IMR-90 (cell line): ENCODE data around the gene PC. TPM values are rescaled to one million over a fixed set of nuclear protein-coding genes. Genes with fewer than 3 reads are reported as not detected.
"Not testable (repeated sequence)": the region's sequence is repeated elsewhere in the genome, so short reads cannot be mapped to it uniquely, and the experiment has no call there.

ENCODE experiments used
- ATAC-seq: fragments of 200-7000 bp; cut with Tn5 transposase; 2 replicates; pipeline ENCODE4 v1.9.1; 2020; ENCODE audit warnings: low read depth, mild to moderate bottlenecking, moderate library complexity
- BruUV-seq: library from RNA; stranded (reverse); fragments of 400-500 nt; replicated peaks from 2 replicates; lab custom pipeline; 2021; lab: Mats Ljungman, UMichigan
- CTCF ChIA-PET: fragments of 300-600 bp; formaldehyde crosslinking; extraction: SDS; loops from one replicate; lab custom pipeline; 2021; ENCODE audit warnings: antibody characterized with exemption; lab: Yijun Ruan, JAX
- POLR2A ChIA-PET: fragments of 300-600 bp; sonication (Branson Sonifier 250); formaldehyde crosslinking; loops from one replicate; lab custom pipeline; 2022; ENCODE audit warnings: antibody characterized with exemption; ENCODE audit not compliant: unreplicated experiment; lab: Charles Lee
- DNase-seq: peaks from one replicate; pipeline ENCODE4 v3.0.0; 2013
- H2AFZ ChIP-seq: replicated peaks from 2 replicates; pipeline ENCODE3; 2013; ENCODE audit warnings: low read length, mild to moderate bottlenecking; ENCODE audit not compliant: poor library complexity
- H2AK5ac ChIP-seq: 2 replicates; pipeline ENCODE4 v1.6.1; 2013; ENCODE audit warnings: low read depth, low read length, inconsistent platforms
- H2AK9ac ChIP-seq: replicated peaks from 2 replicates; pipeline ENCODE3; 2013; ENCODE audit warnings: mild to moderate bottlenecking, low read depth, low read length, moderate library complexity; ENCODE audit not compliant: poor library complexity
- H2BK120ac ChIP-seq: 2 replicates; pipeline ENCODE4 v1.6.1; 2013; ENCODE audit warnings: low read depth, low read length, inconsistent platforms
- H2BK15ac ChIP-seq: 3 replicates; pipeline ENCODE4 v1.6.1; 2013; ENCODE audit warnings: low read depth, low read length, inconsistent platforms
- H2BK20ac ChIP-seq: 2 replicates; pipeline ENCODE4 v1.6.1; 2013; ENCODE audit warnings: low read depth, mild to moderate bottlenecking, inconsistent platforms, low read length, moderate library complexity
- H2BK5ac ChIP-seq: 2 replicates; pipeline ENCODE4 v1.6.1; 2013; ENCODE audit warnings: mild to moderate bottlenecking, low read depth, low read length, inconsistent platforms; ENCODE audit not compliant: poor library complexity, severe bottlenecking
- H3K14ac ChIP-seq: replicated peaks from 2 replicates; pipeline ENCODE4 v1.6.1; 2013; ENCODE audit warnings: low read depth, low read length, inconsistent platforms
- H3K18ac ChIP-seq: 2 replicates; pipeline ENCODE4 v1.6.1; 2013; ENCODE audit warnings: low read depth, low read length, control low read depth
- H3K23ac ChIP-seq: 2 replicates; pipeline ENCODE4 v1.6.1; 2013; ENCODE audit warnings: low read depth, low read length, inconsistent platforms
- H3K27ac ChIP-seq: 2 replicates; pipeline ENCODE4 v1.5.1; 2013; ENCODE audit warnings: mild to moderate bottlenecking, control low read depth, low read length; ENCODE audit not compliant: insufficient read depth
- H3K27me3 ChIP-seq: 2 replicates; pipeline ENCODE4 v1.6.1; 2013; ENCODE audit warnings: low read length; ENCODE audit not compliant: control insufficient read depth, insufficient read depth
- H3K36me3 ChIP-seq: 2 replicates; pipeline ENCODE4 v1.6.1; 2013; ENCODE audit warnings: low read length, mixed read lengths; ENCODE audit not compliant: control insufficient read depth, insufficient read depth
- H3K4ac ChIP-seq: 2 replicates; pipeline ENCODE4 v1.6.1; 2013; ENCODE audit warnings: low read depth, low read length, inconsistent platforms
- H3K4me1 ChIP-seq: 2 replicates; pipeline ENCODE4 v1.6.1; 2013; ENCODE audit warnings: low read length, mixed read lengths; ENCODE audit not compliant: control insufficient read depth, insufficient read depth
- H3K4me2 ChIP-seq: 2 replicates; pipeline ENCODE4 v1.6.1; 2013; ENCODE audit warnings: low read depth, mild to moderate bottlenecking, control low read depth, low read length, moderate library complexity
- H3K4me3 ChIP-seq: 2 replicates; pipeline ENCODE4 v1.5.1; 2013; ENCODE audit warnings: low read depth, mild to moderate bottlenecking, control low read depth, low read length, moderate library complexity; ENCODE audit not compliant: insufficient read depth
- H3K56ac ChIP-seq: 2 replicates; pipeline ENCODE4 v1.6.1; 2013; ENCODE audit warnings: low read length, inconsistent platforms; ENCODE audit not compliant: insufficient read depth; ENCODE audit errors: extremely low read depth
- H3K79me1 ChIP-seq, 2 experiments: 2 replicates each; pipeline ENCODE4 v1.6.1; 2013; ENCODE audit warnings: low read length in 2 of 2, inconsistent platforms in 1 of 2, low read depth in 1 of 2
- H3K9ac ChIP-seq: 2 replicates; pipeline ENCODE4 v1.6.1; 2013; ENCODE audit warnings: low read depth, low read length, control low read depth
- H3K9me1 ChIP-seq: 2 replicates; pipeline ENCODE4 v1.6.1; 2013; ENCODE audit warnings: low read length, inconsistent platforms; ENCODE audit not compliant: insufficient read depth
- H3K9me3 ChIP-seq: 2 replicates; pipeline ENCODE4 v1.6.1; 2013; ENCODE audit warnings: low read length; ENCODE audit not compliant: control insufficient read depth, insufficient read depth
- H4K20me1 ChIP-seq: 2 replicates; pipeline ENCODE4 v1.6.1; 2013; ENCODE audit warnings: low read length, inconsistent platforms; ENCODE audit not compliant: insufficient read depth
- H4K5ac ChIP-seq: 2 replicates; pipeline ENCODE4 v1.6.1; 2013; ENCODE audit warnings: mild to moderate bottlenecking, low read depth, low read length, control low read depth
- H4K8ac ChIP-seq, 2 experiments: 2 replicates each; pipeline ENCODE4 v1.6.1; 2013; ENCODE audit warnings: low read depth in 2 of 2, low read length in 2 of 2, control low read depth in 1 of 2, inconsistent platforms in 1 of 2
- H4K91ac ChIP-seq: 2 replicates; pipeline ENCODE4 v1.6.1; 2013; ENCODE audit warnings: low read depth, low read length, inconsistent platforms; ENCODE audit not compliant: insufficient read depth
- CTCF ChIP-seq: conservative IDR thresholded peaks from 2 replicates; pipeline ENCODE4 v1.5.1; 2012; ENCODE audit warnings: mild to moderate bottlenecking, low read depth, low read length, improper control_type of control experiment
- MXI1 ChIP-seq: IDR thresholded peaks from 2 replicates; pipeline ENCODE4 v1.6.1; 2012; ENCODE audit warnings: low read depth, mild to moderate bottlenecking, low read length, moderate library complexity, borderline replicate concordance
- POLR2A ChIP-seq: IDR thresholded peaks from 2 replicates; pipeline ENCODE4 v1.6.1; 2012; ENCODE audit warnings: mild to moderate bottlenecking, low read depth, low read length
- RAD21 ChIP-seq: IDR thresholded peaks from 2 replicates; pipeline ENCODE4 v1.6.1; 2012; ENCODE audit warnings: low read length, improper control_type of control experiment
- USF2 ChIP-seq: fragments of 150-350 bp; IDR thresholded peaks from 2 replicates; pipeline ENCODE4 v1.6.1; 2017; ENCODE audit warnings: mild to moderate bottlenecking, antibody characterized with exemption, low read length, low read depth
- WGBS, 2 experiments: methylation state at CpG; one replicate each; pipeline versions ENCODE4 v1.1.5 to v1.1.7; 2013; ENCODE audit warnings: missing lambda C conversion rate in 2 of 2; ENCODE audit not compliant: insufficient read length in 1 of 2; ENCODE audit errors: extremely low coverage in 2 of 2; 5-methylcytosine and 5-hydroxymethylcytosine counted together
- dilution Hi-C: fragments of 300-500 bp; cut with HindIII; formaldehyde crosslinking; loops from one replicate; pipeline ENCODE4 v1.14.3; 2018; ENCODE audit warnings: low sequenced_read_pairs; ENCODE audit not compliant: unreplicated experiment
- in situ Hi-C: fragments of 300-500 bp; cut with MboI; formaldehyde crosslinking; loops from 3 replicates; pipeline ENCODE4 v1.14.3; 2019; ENCODE audit warnings: low sequenced_read_pairs, inconsistent platforms, mixed read lengths
- intact Hi-C: fragments of 100-400 bp; cut with micrococcal nuclease; formaldehyde crosslinking; loops from 2 replicates; pipeline ENCODE4 v1.10.0; 2022
- polyA plus RNA-seq, 3 experiments: library from polyadenylated mRNA; depleted of rRNA; stranded (reverse); fragments of >200 nt; gene quantifications; 2 replicates each; pipeline ENCODE4 v1.2.3, GENCODE V29; 2012; ENCODE audit warnings: low replicate concordance in 1 of 3
- total RNA-seq: library from RNA; depleted of rRNA; stranded (reverse); fragments of >200 nt; gene quantifications from 2 replicates; pipeline ENCODE4 v1.2.3, GENCODE V29; 2012

PC gene
- total and polyA plus RNA-seq, 2 of the 4 experiments (the other 2 are of a cell fraction): 13.6 to 15.7 TPM

- Histone ChIP-seq H3K18ac (no peak overlapping the region), H2AFZ (no peak overlapping the region), H3K4me3 (no peak overlapping the region), H3K9me1 (no peaks in the 10 kb centered on the region), H3K14ac (no peak overlapping the region), H4K91ac (no peak overlapping the region), H3K4me1 (no peaks in the 10 kb centered on the region), H4K5ac (no peak overlapping the region), H2AK5ac (no peak overlapping the region), H3K27ac (no peak overlapping the region), H3K56ac (no peak overlapping the region), H3K23ac (no peak overlapping the region), H3K36me3 (0 out of 2 replicates have a peak, but pooled peaks cover 3% of the 10 kb centered on the region), H2BK20ac (no peak overlapping the region), H3K79me1 (no peaks in the 10 kb centered on the region), H3K9ac (no peak overlapping the region), H4K20me1 (no peaks in the 10 kb centered on the region), H2AK9ac (no peak overlapping the region), H2BK5ac (no peak overlapping the region), H3K4me2 (no peak overlapping the region), H4K8ac (no peak overlapping the region), H2BK15ac (no peak overlapping the region), H3K9me3 (no peaks in the 10 kb centered on the region), H3K4ac (no peak overlapping the region), H2BK120ac (no peak overlapping the region), H3K27me3 (no peaks in the 10 kb centered on the region)
- DNase-seq: no peak
- intact Hi-C loops (no loop called here), dilution Hi-C loops (no loop called here), in situ Hi-C loops (no loop called here)
- POLR2A ChIA-PET: no interaction called here
- ATAC-seq: no peak
- CTCF ChIA-PET: interaction anchor here (0.5 to 0.6 kb wide), 2 partner anchors 8 to 11 kb away, joined by 3 to 4 read pairs; no protein-coding TSS in a partner anchor
- no peak for TF ChIP-seq POLR2A
- no peak for TF ChIP-seq CTCF
- no peak for TF ChIP-seq RAD21
- TF ChIP-seq USF2: no peak
- no peak for TF ChIP-seq MXI1
- no TSS peak for BruUV-seq
- 100% methylated on average over 1 of the region's 5 CpGs; no CpG with 5 or more reads in 1 of the 2 experiments for WGBS, 2 experiments
Measured at GRCh38 chr11:66800720-66801428, 157.3 kb downstream of the PC start.

- H3K79me1 ChIP-seq, H4K91ac ChIP-seq, H3K9me3 ChIP-seq, H4K5ac ChIP-seq, H3K27me3 ChIP-seq, H3K9me1 ChIP-seq, H3K4me2 ChIP-seq, H2BK5ac ChIP-seq, H2AFZ ChIP-seq, H3K27ac ChIP-seq, in situ Hi-C loops, H4K8ac ChIP-seq, POLR2A ChIA-PET, CTCF ChIA-PET, DNase-seq, H2BK20ac ChIP-seq, H3K4ac ChIP-seq, ATAC-seq, BruUV-seq, H3K14ac ChIP-seq, H3K4me3 ChIP-seq, H2BK120ac ChIP-seq, H3K23ac ChIP-seq, H3K9ac ChIP-seq, H3K36me3 ChIP-seq, intact Hi-C loops, H3K4me1 ChIP-seq, H4K20me1 ChIP-seq, H2AK5ac ChIP-seq, H3K18ac ChIP-seq, H2AK9ac ChIP-seq, H2BK15ac ChIP-seq, dilution Hi-C loops, H3K56ac ChIP-seq: not testable (repeated sequence)
Measured at GRCh38 chr11:66799815-66800214, 158.4 kb downstream of the PC start.
